HG03039 (cell line): ENCODE data around the gene FOSL2.

ENCODE experiments used
- ATAC-seq: cut with Tn5 transposase; IDR thresholded peaks from one replicate; pipeline ENCODE4 v1.9.1; 2021; ENCODE audit warnings: mild to moderate bottlenecking, moderate library complexity; ENCODE audit not compliant: unreplicated experiment

The FOSL2 gene

GRCh38 chr2:28430377-28430765, 37.7 kb downstream of the FOSL2 start:
- ATAC-seq: no peak

- ATAC-seq: no peak
These were observed 38.2 kb downstream of the FOSL2 start for GRCh38 chr2:28430788-28431418.

- no peak for ATAC-seq
These were observed 39.1 kb downstream of the FOSL2 start for GRCh38 chr2:28431741-28432140.

- no peak for ATAC-seq
These were observed 39.7 kb downstream of the FOSL2 start for GRCh38 chr2:28432362-28432761.

- no peak for ATAC-seq
These were observed 40.6 kb downstream of the FOSL2 start for GRCh38 chr2:28433215-28433614.

GRCh38 chr2:28433935-28434599, 41.4 kb downstream of the FOSL2 start:
- ATAC-seq: no peak

- no peak for ATAC-seq
These were observed 41.9 kb downstream of the FOSL2 start for GRCh38 chr2:28434600-28434989.

- no peak for ATAC-seq
These were observed 42.6 kb downstream of the FOSL2 start for GRCh38 chr2:28435241-28435640.

GRCh38 chr2:28435814-28436351, 43.2 kb downstream of the FOSL2 start:
- no peak for ATAC-seq

- ATAC-seq: no peak
These were observed 43.9 kb downstream of the FOSL2 start for GRCh38 chr2:28436525-28437051.

- ATAC-seq: no peak
These were observed 44.6 kb downstream of the FOSL2 start for GRCh38 chr2:28437149-28437835.

GRCh38 chr2:28437918-28438317, 45.3 kb downstream of the FOSL2 start:
- no peak for ATAC-seq

GRCh38 chr2:28438532-28439063, 45.9 kb downstream of the FOSL2 start:
- no peak for ATAC-seq

GRCh38 chr2:28439127-28439526, 46.5 kb downstream of the FOSL2 start:
- no peak for ATAC-seq

GRCh38 chr2:28439763-28440162, 47.1 kb downstream of the FOSL2 start:
- no peak for ATAC-seq

GRCh38 chr2:28442328-28442727, 49.7 kb downstream of the FOSL2 start:
- ATAC-seq: no peak

- no peak for ATAC-seq
These were observed 52.3 kb downstream of the FOSL2 start for GRCh38 chr2:28444956-28445355.

- no peak for ATAC-seq
These were observed 53.0 kb downstream of the FOSL2 start for GRCh38 chr2:28445448-28446258.

GRCh38 chr2:28446531-28446930, 53.9 kb downstream of the FOSL2 start:
- ATAC-seq: no peak

- no peak for ATAC-seq
These were observed 54.4 kb downstream of the FOSL2 start for GRCh38 chr2:28447086-28447485.
